ENCODE results near the gene MROH2A. TPM values are rescaled to one million over a fixed set of nuclear protein-coding genes. Genes with fewer than 3 reads are reported as not detected.

The MROH2A gene
- total RNA-seq, 2 donors from 2014 or later = 2.3 TPM; not detected in 1

DNA sequence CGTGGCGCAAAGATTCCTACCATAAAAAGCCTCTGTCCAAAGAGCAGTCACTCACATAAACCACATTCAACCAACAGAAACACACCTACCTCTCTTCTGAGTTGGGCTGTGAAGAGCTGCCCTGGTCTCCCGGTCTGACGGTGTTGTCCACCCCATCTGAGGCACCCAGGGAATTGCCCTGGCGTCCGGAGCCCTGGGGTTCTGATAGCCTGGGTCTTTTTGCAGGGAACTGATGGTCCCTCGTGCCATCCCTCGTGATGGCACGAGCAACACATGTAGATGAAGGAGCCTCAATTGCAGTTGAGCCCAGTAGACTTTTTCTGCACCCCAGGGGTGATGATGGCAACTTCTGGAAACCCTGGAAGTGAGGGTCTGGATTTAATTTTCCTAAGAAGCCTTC lies 62.4 kb downstream of the MROH2A start:
- TF ChIP-seq POLR2A (IDR thresholded peaks at IDR 0.05) (no peak), POLR2AphosphoS5 (IDR thresholded peaks at IDR 0.05) (no peak)
- TF ChIP-seq, protein P1, sequence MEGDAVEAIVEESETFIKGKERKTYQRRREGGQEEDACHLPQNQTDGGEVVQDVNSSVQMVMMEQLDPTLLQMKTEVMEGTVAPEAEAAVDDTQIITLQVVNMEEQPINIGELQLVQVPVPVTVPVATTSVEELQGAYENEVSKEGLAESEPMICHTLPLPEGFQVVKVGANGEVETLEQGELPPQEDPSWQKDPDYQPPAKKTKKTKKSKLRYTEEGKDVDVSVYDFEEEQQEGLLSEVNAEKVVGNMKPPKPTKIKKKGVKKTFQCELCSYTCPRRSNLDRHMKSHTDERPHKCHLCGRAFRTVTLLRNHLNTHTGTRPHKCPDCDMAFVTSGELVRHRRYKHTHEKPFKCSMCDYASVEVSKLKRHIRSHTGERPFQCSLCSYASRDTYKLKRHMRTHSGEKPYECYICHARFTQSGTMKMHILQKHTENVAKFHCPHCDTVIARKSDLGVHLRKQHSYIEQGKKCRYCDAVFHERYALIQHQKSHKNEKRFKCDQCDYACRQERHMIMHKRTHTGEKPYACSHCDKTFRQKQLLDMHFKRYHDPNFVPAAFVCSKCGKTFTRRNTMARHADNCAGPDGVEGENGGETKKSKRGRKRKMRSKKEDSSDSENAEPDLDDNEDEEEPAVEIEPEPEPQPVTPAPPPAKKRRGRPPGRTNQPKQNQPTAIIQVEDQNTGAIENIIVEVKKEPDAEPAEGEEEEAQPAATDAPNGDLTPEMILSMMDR (IDR thresholded peaks at IDR 0.05) = no peak
- Histone ChIP-seq H3K27ac (no peak overlapping the region), H3K4me1 (replicated peaks) (no peaks in the 10 kb centered on the region), H3K27me3 (replicated peaks; ENCODE audit: insufficient read depth) (no peaks in the 10 kb centered on the region), H3K9me3 (no peaks in the 10 kb centered on the region), H3K36me3 (no peaks in the 10 kb centered on the region), H3K4me3 (no peak overlapping the region)
- no peak for DNase-seq (ENCODE audit: low spot score)
- intact Hi-C loops (cut with DNase I) = no loop called here
- WGBS = 94% methylated on average over 9 of the region's 9 CpGs

DNA sequence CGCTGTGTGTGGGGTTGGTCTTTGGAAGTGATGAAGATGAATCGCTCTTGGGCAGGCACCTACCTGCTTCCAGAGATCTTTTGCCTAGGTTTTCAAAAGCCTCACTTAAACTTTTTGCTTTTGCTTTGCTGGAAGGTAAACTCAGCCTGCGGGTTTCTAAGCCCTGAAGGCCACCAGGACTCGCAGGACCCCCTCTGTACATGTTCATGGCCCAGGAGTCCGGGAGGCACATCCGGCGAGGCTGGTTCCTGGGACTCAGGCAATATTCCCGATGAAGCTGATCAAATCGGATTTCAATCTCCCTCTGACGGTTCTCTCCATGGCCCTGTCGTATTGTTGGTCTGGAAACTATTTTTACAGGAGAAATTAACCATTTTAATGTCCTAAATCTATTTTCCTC lies 63.1 kb downstream of the MROH2A start:
- H3K27me3 ChIP-seq (replicated peaks; ENCODE audit: insufficient read depth) = no peaks in the 10 kb centered on the region

DNA sequence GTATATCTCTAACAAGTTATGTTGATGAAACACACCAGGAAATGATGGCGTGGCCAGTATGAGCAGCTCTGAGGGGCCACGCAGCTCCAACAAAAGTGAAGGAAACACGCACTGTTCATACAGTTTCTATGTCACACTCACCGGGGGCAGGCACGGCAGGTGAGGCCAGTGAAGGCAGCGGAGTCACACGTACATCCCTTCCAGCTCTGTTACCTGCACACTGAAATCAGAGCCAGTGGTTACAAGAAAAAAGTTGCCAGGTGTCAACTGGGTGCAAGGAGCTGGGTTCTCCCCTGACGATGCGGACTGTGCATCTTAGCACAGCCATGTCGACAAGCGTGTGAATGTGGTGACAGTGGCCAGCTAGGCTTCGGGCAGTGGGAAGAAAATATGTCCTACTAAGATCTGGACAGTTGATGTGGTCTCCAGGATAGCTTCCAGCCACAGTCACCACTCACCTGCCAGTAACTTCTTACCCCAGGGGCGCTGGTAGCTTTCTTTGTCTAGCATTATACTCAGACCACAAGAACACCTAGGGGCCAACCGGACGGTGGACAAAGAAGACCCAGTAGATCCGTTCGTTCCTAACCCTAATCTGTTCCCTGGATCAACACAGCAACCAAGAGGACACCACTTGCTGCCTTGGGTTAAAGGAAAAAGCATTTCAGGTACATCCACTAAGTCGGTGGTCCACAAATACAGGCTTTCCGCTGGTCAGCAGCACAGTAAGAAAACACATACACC lies 66.1 kb downstream of the MROH2A start:
- H3K27me3 ChIP-seq (replicated peaks; ENCODE audit: insufficient read depth) = no peaks in the 10 kb centered on the region
- intact Hi-C loops (cut with DNase I) = no loop called here
- no peak for TF ChIP-seq POLR2A (IDR thresholded peaks at IDR 0.05)
- TF ChIP-seq, protein P1 (IDR thresholded peaks at IDR 0.05) = no peak
- TF ChIP-seq POLR2AphosphoS5 (IDR thresholded peaks at IDR 0.05) = no peak
- no peaks in the 10 kb centered on the region for H3K36me3 ChIP-seq
- no peak overlapping the region for H3K4me3 ChIP-seq
- no peak for DNase-seq (ENCODE audit: low spot score)
- no peaks in the 10 kb centered on the region for H3K9me3 ChIP-seq
- no peak overlapping the region for H3K27ac ChIP-seq
- WGBS = 93% methylated on average over 19 of the region's 19 CpGs
- no peaks in the 10 kb centered on the region for H3K4me1 ChIP-seq (replicated peaks)

More for the DNA sequence above, 63.1 kb downstream of the MROH2A start:
- TF ChIP-seq POLR2A (IDR thresholded peaks at IDR 0.05) (no peak), POLR2AphosphoS5 (IDR thresholded peaks at IDR 0.05) (no peak)
- TF ChIP-seq, protein P1 (IDR thresholded peaks at IDR 0.05) = no peak
- Histone ChIP-seq H3K9me3 (no peaks in the 10 kb centered on the region), H3K4me3 (no peak overlapping the region), H3K4me1 (replicated peaks) (no peaks in the 10 kb centered on the region), H3K36me3 (no peaks in the 10 kb centered on the region), H3K27ac (no peak overlapping the region)
- DNase-seq (ENCODE audit: low spot score) = no peak
- 97% methylated on average over 11 of the region's 11 CpGs for WGBS
- intact Hi-C loops (cut with DNase I) = no loop called here

DNA sequence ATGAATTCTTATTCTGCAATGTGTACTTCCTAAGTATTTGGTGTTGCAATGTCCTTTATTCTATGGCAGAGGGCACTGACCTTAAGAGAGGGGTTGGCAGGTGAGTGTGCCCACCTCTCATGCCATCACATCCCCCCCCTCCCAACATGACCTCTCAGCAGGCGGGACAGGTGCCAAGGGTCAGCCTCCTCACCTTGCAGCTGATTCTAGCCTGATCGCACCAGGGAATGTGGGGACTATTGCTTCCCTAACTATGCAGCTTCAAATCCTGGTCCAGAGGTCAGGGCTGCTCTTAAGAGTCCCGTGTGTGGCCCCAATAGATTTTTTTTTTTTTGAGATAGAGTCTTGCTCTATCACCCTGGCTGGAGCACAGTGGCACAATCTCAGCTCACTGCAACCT lies 66.7 kb downstream of the MROH2A start:
- TF ChIP-seq POLR2AphosphoS5 (IDR thresholded peaks at IDR 0.05) (no peak), POLR2A (IDR thresholded peaks at IDR 0.05) (no peak)
- TF ChIP-seq, protein P1 (IDR thresholded peaks at IDR 0.05) = no peak
- DNase-seq (ENCODE audit: low spot score) = no peak
- no peak overlapping the region for H3K4me3 ChIP-seq
- H3K4me1 ChIP-seq (replicated peaks) = no peaks in the 10 kb centered on the region
- intact Hi-C loops (cut with DNase I) = no loop called here
- H3K9me3 ChIP-seq = no peaks in the 10 kb centered on the region
- 92% methylated on average over 3 of the region's 3 CpGs for WGBS
- H3K36me3 ChIP-seq = no peaks in the 10 kb centered on the region
- no peak overlapping the region for H3K27ac ChIP-seq
- no peaks in the 10 kb centered on the region for H3K27me3 ChIP-seq (replicated peaks; ENCODE audit: insufficient read depth)

Measured in prostate gland (tissue), 2 donors.